HepG2 (cell line): ENCODE measurements around the gene MSH4. TPM values are rescaled to one million over a fixed set of nuclear protein-coding genes. Genes with fewer than 3 reads are reported as not detected.
A peak's percentile ranks its signal among the peaks of the same experiment; 100 is the strongest.

Experiments used
- GLI4 ChIP-seq: sonication (generic); formaldehyde crosslinking; IDR thresholded peaks from 2 replicates; pipeline ENCODE4 v1.5.1; 2020; ENCODE audit warnings: missing genetic modification reagents, mild to moderate bottlenecking, moderate library complexity, borderline replicate concordance
- MTF2 ChIP-seq: sonication (generic); formaldehyde crosslinking; IDR thresholded peaks from 2 replicates; pipeline ENCODE4 v1.5.0; 2020; ENCODE audit warnings: missing genetic modification reagents, borderline replicate concordance
- PLRG1 ChIP-seq: fragments of 450-650 bp; conservative IDR thresholded peaks from 2 replicates; pipeline ENCODE4 v1.6.1; 2016
- POLR2AphosphoS2 ChIP-seq: IDR thresholded peaks from 2 replicates; pipeline ENCODE4 v1.6.1; 2011; ENCODE audit warnings: low read depth, low read length, improper control_type of control experiment
- RARA ChIP-seq: IDR thresholded peaks from 2 replicates; pipeline ENCODE4 v1.6.1; 2016; ENCODE audit warnings: missing genetic modification reagents, missing compliant biosample characterization
- SMYD3 ChIP-seq: sonication (generic); formaldehyde crosslinking; IDR thresholded peaks from 2 replicates; pipeline ENCODE4 v1.8.1; 2023; ENCODE audit warnings: mild to moderate bottlenecking, missing genetic modification reagents
- ZNF430 ChIP-seq: sonication (generic); formaldehyde crosslinking; IDR thresholded peaks from 2 replicates; pipeline ENCODE4 v1.9.0; 2021; ENCODE audit warnings: mild to moderate bottlenecking, missing genetic modification reagents
- polyA plus RNA-seq, 8 experiments: library from polyadenylated mRNA; depleted of rRNA in 3 of 8; stranded (reverse) in 7 of 8; unstranded in 1 of 8; fragments of >200 nt; fragmentation: Illumina TruSeq in 4 of 8; extraction: Trizol in 4 of 8; gene quantifications; 2 replicates each; pipeline versions ENCODE4 v1.2.1 to v1.2.3, GENCODE V29; 2011 to 2016; ENCODE audit warnings: low read depth in 4 of 8, missing spikeins in 1 of 8, mixed read lengths in 1 of 8; ENCODE audit not compliant: insufficient read depth in 1 of 8
- total RNA-seq, 5 experiments: library from RNA; depleted of rRNA; stranded (reverse); fragments of >200 nt; fragmentation: Illumina TruSeq; extraction: Trizol; gene quantifications; 2 replicates each; pipeline ENCODE4 v1.2.3, GENCODE V29; 2016; ENCODE audit warnings: low read depth in 1 of 5
- TF ChIP-seq, protein P1 (sequence below): IDR thresholded peaks from 2 replicates; pipeline ENCODE4 v1.6.1; 2018; ENCODE audit warnings: missing genetic modification reagents, mild to moderate bottlenecking, missing compliant biosample characterization
- TF ChIP-seq, protein P2 (sequence below): sonication (generic); formaldehyde crosslinking; IDR thresholded peaks from 2 replicates; pipeline ENCODE4 v1.4.0; 2020; ENCODE audit warnings: missing genetic modification reagents
- TF ChIP-seq, protein P3 (sequence below): sonication (generic); formaldehyde crosslinking; IDR thresholded peaks from 2 replicates; pipeline ENCODE4 v1.4.0; 2020; ENCODE audit warnings: mild to moderate bottlenecking, low read depth, missing genetic modification reagents
- TF ChIP-seq, protein P4 (sequence below): sonication (generic); formaldehyde crosslinking; IDR thresholded peaks from 2 replicates; pipeline ENCODE4 v1.4.0; 2020; ENCODE audit warnings: mild to moderate bottlenecking, missing genetic modification reagents, borderline replicate concordance
- TF ChIP-seq, protein P5 (sequence below): sonication (generic); formaldehyde crosslinking; IDR thresholded peaks from 2 replicates; pipeline ENCODE4 v1.4.0; 2020; ENCODE audit warnings: mild to moderate bottlenecking, missing genetic modification reagents, borderline replicate concordance
- TF ChIP-seq, protein P6 (sequence below): sonication (generic); formaldehyde crosslinking; IDR thresholded peaks from 2 replicates; pipeline ENCODE4 v1.4.0; 2020; ENCODE audit warnings: missing genetic modification reagents

MSH4 gene
- total and polyA plus RNA-seq, 2 of the 13 experiments (the other 11 are each of a cell fraction or from before 2014, with no cell fraction given), result 0.01 to 0.09 TPM

DNA sequence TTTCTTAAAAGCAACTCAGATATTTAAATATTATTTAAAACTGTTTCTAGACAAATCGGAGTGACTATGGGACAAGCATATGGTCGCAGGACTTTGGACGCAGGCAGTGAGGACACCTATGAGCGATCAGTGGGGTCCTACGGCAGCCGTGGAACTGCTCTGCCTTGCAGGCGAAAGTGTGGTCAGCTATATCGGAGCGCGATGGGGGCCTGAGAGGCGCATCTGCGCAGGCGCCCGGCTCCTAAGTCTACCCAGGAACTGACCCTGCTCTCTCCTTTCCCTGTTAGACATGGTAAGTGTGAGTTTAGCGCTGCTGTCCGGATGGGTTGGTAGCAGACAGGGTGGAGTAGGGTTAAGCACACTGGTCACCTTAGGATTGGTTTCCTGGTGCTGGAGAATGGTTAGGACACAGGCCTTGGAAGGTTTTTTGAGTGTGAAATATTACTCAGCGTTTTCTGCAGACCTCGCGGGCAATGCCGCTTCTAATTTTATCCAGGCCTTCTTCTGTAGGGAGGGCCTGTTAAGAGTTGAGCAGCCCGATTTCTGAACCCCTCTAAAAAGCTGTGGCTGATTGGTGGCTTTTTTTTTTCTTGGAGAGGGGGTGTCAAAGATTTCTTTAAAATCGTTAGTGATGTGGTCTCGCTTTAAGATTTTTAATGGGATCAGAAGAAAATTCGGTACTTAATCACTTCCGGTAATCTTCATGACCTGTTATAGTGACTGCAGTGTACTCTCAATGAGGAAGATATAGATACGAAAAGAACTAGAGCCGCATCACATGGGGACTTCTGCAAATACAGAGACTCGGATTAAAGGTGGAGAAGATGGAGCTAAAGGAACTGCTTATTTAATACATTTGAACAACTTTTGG, 10.5 kb upstream of the MSH4 start, which contains the start of gene RABGGTB (continued):
- TF ChIP-seq, protein P1, sequence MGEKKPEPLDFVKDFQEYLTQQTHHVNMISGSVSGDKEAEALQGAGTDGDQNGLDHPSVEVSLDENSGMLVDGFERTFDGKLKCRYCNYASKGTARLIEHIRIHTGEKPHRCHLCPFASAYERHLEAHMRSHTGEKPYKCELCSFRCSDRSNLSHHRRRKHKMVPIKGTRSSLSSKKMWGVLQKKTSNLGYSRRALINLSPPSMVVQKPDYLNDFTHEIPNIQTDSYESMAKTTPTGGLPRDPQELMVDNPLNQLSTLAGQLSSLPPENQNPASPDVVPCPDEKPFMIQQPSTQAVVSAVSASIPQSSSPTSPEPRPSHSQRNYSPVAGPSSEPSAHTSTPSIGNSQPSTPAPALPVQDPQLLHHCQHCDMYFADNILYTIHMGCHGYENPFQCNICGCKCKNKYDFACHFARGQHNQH (CRISPR knock-in tag), result peak; percentile 46; the same call in 1 of the 2 replicates
- 0 out of 2 replicates have a peak, but pooled peaks have one; percentile 26 for TF ChIP-seq RARA
- TF ChIP-seq, protein P2, sequence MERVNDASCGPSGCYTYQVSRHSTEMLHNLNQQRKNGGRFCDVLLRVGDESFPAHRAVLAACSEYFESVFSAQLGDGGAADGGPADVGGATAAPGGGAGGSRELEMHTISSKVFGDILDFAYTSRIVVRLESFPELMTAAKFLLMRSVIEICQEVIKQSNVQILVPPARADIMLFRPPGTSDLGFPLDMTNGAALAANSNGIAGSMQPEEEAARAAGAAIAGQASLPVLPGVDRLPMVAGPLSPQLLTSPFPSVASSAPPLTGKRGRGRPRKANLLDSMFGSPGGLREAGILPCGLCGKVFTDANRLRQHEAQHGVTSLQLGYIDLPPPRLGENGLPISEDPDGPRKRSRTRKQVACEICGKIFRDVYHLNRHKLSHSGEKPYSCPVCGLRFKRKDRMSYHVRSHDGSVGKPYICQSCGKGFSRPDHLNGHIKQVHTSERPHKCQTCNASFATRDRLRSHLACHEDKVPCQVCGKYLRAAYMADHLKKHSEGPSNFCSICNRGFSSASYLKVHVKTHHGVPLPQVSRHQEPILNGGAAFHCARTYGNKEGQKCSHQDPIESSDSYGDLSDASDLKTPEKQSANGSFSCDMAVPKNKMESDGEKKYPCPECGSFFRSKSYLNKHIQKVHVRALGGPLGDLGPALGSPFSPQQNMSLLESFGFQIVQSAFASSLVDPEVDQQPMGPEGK (CRISPR knock-in tag), result 0 out of 2 replicates have a peak, but pooled peaks have one; percentile 22
- TF ChIP-seq, protein P3, sequence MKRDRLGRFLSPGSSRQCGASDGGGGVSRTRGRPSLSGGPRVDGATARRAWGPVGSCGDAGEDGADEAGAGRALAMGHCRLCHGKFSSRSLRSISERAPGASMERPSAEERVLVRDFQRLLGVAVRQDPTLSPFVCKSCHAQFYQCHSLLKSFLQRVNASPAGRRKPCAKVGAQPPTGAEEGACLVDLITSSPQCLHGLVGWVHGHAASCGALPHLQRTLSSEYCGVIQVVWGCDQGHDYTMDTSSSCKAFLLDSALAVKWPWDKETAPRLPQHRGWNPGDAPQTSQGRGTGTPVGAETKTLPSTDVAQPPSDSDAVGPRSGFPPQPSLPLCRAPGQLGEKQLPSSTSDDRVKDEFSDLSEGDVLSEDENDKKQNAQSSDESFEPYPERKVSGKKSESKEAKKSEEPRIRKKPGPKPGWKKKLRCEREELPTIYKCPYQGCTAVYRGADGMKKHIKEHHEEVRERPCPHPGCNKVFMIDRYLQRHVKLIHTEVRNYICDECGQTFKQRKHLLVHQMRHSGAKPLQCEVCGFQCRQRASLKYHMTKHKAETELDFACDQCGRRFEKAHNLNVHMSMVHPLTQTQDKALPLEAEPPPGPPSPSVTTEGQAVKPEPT (CRISPR knock-in tag), result peak; percentile 25; the same call in 1 of the 2 replicates
- TF ChIP-seq PLRG1, result no peak
- TF ChIP-seq, protein P4, sequence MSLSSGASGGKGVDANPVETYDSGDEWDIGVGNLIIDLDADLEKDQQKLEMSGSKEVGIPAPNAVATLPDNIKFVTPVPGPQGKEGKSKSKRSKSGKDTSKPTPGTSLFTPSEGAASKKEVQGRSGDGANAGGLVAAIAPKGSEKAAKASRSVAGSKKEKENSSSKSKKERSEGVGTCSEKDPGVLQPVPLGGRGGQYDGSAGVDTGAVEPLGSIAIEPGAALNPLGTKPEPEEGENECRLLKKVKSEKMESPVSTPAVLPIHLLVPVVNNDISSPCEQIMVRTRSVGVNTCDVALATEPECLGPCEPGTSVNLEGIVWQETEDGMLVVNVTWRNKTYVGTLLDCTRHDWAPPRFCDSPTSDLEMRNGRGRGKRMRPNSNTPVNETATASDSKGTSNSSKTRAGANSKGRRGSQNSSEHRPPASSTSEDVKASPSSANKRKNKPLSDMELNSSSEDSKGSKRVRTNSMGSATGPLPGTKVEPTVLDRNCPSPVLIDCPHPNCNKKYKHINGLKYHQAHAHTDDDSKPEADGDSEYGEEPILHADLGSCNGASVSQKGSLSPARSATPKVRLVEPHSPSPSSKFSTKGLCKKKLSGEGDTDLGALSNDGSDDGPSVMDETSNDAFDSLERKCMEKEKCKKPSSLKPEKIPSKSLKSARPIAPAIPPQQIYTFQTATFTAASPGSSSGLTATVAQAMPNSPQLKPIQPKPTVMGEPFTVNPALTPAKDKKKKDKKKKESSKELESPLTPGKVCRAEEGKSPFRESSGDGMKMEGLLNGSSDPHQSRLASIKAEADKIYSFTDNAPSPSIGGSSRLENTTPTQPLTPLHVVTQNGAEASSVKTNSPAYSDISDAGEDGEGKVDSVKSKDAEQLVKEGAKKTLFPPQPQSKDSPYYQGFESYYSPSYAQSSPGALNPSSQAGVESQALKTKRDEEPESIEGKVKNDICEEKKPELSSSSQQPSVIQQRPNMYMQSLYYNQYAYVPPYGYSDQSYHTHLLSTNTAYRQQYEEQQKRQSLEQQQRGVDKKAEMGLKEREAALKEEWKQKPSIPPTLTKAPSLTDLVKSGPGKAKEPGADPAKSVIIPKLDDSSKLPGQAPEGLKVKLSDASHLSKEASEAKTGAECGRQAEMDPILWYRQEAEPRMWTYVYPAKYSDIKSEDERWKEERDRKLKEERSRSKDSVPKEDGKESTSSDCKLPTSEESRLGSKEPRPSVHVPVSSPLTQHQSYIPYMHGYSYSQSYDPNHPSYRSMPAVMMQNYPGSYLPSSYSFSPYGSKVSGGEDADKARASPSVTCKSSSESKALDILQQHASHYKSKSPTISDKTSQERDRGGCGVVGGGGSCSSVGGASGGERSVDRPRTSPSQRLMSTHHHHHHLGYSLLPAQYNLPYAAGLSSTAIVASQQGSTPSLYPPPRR, result peak; percentile 57; the same call in 1 of the 2 replicates
- peak; percentile 84; the same call in 1 of the 2 replicates for TF ChIP-seq ZNF430 (CRISPR knock-in tag)
- TF ChIP-seq MTF2 (CRISPR knock-in tag), result no peak
- no peak for TF ChIP-seq GLI4 (CRISPR knock-in tag)
- TF ChIP-seq, protein P5, sequence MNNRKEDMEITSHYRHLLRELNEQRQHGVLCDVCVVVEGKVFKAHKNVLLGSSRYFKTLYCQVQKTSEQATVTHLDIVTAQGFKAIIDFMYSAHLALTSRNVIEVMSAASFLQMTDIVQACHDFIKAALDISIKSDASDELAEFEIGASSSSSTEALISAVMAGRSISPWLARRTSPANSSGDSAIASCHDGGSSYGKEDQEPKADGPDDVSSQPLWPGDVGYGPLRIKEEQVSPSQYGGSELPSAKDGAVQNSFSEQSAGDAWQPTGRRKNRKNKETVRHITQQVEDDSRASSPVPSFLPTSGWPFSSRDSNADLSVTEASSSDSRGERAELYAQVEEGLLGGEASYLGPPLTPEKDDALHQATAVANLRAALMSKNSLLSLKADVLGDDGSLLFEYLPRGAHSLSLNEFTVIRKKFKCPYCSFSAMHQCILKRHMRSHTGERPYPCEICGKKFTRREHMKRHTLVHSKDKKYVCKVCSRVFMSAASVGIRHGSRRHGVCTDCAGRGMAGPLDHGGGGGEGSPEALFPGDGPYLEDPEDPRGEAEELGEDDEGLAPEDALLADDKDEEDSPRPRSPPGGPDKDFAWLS (CRISPR knock-in tag), result no peak
- peak; percentile 93 for TF ChIP-seq POLR2AphosphoS2
- TF ChIP-seq, protein P6, sequence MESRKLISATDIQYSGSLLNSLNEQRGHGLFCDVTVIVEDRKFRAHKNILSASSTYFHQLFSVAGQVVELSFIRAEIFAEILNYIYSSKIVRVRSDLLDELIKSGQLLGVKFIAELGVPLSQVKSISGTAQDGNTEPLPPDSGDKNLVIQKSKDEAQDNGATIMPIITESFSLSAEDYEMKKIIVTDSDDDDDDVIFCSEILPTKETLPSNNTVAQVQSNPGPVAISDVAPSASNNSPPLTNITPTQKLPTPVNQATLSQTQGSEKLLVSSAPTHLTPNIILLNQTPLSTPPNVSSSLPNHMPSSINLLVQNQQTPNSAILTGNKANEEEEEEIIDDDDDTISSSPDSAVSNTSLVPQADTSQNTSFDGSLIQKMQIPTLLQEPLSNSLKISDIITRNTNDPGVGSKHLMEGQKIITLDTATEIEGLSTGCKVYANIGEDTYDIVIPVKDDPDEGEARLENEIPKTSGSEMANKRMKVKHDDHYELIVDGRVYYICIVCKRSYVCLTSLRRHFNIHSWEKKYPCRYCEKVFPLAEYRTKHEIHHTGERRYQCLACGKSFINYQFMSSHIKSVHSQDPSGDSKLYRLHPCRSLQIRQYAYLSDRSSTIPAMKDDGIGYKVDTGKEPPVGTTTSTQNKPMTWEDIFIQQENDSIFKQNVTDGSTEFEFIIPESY (CRISPR knock-in tag), result no peak; the same call in 1 of the 2 replicates
- 0 out of 2 replicates have a peak, but pooled peaks have one; percentile 44 for TF ChIP-seq SMYD3 (CRISPR knock-in tag)
